Activated naive CD8-positive, alpha-beta T cell (primary cell): ENCODE measurements around the gene GMEB2.
"Not testable (repeated sequence)": the region's sequence is repeated elsewhere in the genome, so short reads cannot be mapped to it uniquely, and the experiment has no call there.

Source experiments
- H3K27ac Mint-ChIP-seq: one replicate; pipeline ENCODE4 v1.8.0; 2021; ENCODE audit warnings: mixed read lengths
- H3K27me3 Mint-ChIP-seq: one replicate; pipeline ENCODE4 v1.8.0; 2021; ENCODE audit warnings: mixed read lengths
- H3K36me3 Mint-ChIP-seq: one replicate; pipeline ENCODE4 v1.8.0; 2021; ENCODE audit warnings: mixed read lengths
- H3K4me1 Mint-ChIP-seq: one replicate; pipeline ENCODE4 v1.8.0; 2021; ENCODE audit warnings: low read depth, mixed read lengths
- H3K4me3 Mint-ChIP-seq: one replicate; pipeline ENCODE4 v1.8.0; 2021; ENCODE audit warnings: mild to moderate bottlenecking, mixed read lengths
- H3K9me3 Mint-ChIP-seq: one replicate; pipeline ENCODE4 v1.8.0; 2021; ENCODE audit warnings: low read depth, mixed read lengths

GMEB2 gene

DNA sequence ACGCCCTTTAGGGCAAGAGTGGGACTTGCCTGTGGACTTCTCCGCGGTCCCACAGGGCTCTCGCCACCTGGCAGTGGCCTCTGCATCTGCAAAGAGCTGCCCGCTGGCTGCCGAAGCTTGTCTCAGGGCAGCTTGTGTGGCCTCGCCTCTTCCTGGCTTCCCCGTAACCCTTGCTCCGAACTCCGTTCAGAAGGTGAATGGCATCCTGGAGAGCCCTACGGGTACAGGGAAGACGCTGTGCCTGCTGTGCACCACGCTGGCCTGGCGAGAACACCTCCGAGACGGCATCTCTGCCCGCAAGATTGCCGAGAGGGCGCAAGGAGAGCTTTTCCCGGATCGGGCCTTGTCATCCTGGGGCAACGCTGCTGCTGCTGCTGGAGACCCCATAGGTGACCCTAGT lies 34.2 kb upstream of the GMEB2 start:
- no peak overlapping the region for H3K27ac Mint-ChIP-seq
- no peaks in the 10 kb centered on the region for H3K36me3 Mint-ChIP-seq
- H3K4me1 Mint-ChIP-seq, result peaks cover 14% of the 10 kb centered on the region
- no peaks in the 10 kb centered on the region for H3K9me3 Mint-ChIP-seq
- H3K27me3 Mint-ChIP-seq, result no peaks in the 10 kb centered on the region
- H3K4me3 Mint-ChIP-seq, result no peak overlapping the region

DNA sequence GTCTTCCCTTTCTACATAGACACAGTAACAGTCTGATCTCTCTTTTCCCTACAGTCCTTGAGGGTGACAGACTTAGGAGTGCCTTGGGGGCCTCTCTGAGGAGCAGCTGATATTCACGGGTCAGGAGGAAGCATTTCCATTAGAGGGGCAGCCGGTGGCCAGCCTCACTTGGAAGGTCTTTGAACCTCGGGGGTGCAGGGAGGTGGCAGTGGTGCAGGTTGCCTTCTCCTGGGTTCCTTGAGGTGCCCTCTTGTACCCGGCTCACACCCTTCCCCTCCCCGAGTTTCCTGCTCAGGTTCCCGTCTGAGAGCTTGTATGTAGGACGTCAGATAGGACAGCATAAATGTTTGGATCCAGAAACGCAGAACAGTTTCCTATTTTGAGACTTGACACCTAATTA lies 33.7 kb upstream of the GMEB2 start:
- H3K4me1 Mint-ChIP-seq, result peaks cover 14% of the 10 kb centered on the region
- no peaks in the 10 kb centered on the region for H3K27me3 Mint-ChIP-seq
- H3K4me3 Mint-ChIP-seq, result peak overlapping the region; percentile 97
- H3K9me3 Mint-ChIP-seq, result no peaks in the 10 kb centered on the region
- no peak overlapping the region for H3K27ac Mint-ChIP-seq
- no peaks in the 10 kb centered on the region for H3K36me3 Mint-ChIP-seq

DNA sequence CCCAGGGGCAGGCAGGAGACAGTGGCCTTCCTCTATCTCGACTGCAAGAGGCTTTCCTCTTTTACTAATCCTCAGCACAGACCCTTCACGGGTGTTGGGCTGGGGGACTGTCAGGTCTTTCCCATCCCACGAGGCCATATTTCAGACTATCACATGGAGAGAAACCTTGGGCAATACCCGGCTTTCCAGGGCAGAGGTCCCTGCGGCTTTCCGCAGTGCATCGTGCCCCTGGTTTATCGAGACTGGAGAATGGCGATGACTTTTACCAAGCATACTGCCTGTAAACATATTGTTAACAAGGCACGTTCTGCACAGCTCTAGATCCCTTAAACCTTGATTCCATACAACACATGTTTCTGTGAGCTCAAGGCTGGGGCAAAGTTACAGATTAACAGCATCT lies 33.3 kb upstream of the GMEB2 start:
- H3K27ac Mint-ChIP-seq, H3K36me3 Mint-ChIP-seq, H3K27me3 Mint-ChIP-seq, H3K9me3 Mint-ChIP-seq: not testable (repeated sequence)
- Mint-ChIP-seq H3K4me3 (peak overlapping the region; percentile 97), H3K4me1 (peaks cover 14% of the 10 kb centered on the region)

DNA sequence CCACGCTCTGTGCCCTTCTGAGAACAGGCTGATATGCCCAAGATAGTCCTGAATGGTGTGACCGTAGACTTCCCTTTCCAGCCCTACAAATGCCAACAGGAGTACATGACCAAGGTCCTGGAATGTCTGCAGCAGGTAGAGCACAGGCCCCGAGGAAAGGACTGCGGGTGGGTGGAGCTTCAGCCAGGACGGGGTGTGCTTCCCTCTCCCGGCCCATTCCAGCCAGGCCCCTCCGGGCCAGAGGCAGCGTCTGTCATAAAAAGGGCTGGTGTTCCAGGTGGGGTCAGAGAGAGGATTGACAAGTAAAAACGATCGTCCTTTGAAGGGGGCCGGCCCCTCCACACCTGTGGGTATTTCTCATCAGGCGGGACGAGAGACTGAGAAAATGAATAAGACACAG lies 32.5 kb upstream of the GMEB2 start:
- H3K27me3 Mint-ChIP-seq, result no peaks in the 10 kb centered on the region
- H3K4me1 Mint-ChIP-seq, result peaks cover 20% of the 10 kb centered on the region
- H3K27ac Mint-ChIP-seq, result no peak overlapping the region
- H3K36me3 Mint-ChIP-seq, result no peaks in the 10 kb centered on the region
- H3K9me3 Mint-ChIP-seq, result no peaks in the 10 kb centered on the region
- H3K4me3 Mint-ChIP-seq, result peak overlapping the region; percentile 97

DNA sequence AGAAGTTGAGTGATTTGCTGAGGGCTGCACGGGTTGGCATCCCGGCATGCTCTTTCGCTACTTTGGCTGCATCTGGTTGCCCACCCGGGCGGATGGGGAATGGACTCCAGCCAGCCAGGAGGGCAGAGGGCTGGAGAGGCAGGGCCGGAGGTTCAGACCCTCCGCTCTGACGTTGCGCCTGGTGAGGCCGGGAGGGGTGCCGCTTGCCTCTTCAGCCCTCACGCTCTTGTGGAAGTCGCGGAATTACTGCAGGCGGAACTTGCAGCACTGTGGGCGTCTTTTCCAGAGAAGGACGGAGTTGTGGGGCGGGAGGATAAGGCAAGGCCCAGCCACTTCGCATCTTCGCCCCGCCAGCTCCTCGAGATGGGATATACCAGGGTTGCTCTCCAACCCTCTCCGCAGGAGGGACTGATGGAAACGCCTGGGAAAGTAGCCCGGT lies 31.9 kb upstream of the GMEB2 start:
- Mint-ChIP-seq H3K4me3 (peak overlapping the region; percentile 97), H3K36me3 (no peaks in the 10 kb centered on the region), H3K4me1 (peaks cover 26% of the 10 kb centered on the region), H3K27ac (peak overlapping the region; percentile 94), H3K9me3 (no peaks in the 10 kb centered on the region), H3K27me3 (no peaks in the 10 kb centered on the region)

DNA sequence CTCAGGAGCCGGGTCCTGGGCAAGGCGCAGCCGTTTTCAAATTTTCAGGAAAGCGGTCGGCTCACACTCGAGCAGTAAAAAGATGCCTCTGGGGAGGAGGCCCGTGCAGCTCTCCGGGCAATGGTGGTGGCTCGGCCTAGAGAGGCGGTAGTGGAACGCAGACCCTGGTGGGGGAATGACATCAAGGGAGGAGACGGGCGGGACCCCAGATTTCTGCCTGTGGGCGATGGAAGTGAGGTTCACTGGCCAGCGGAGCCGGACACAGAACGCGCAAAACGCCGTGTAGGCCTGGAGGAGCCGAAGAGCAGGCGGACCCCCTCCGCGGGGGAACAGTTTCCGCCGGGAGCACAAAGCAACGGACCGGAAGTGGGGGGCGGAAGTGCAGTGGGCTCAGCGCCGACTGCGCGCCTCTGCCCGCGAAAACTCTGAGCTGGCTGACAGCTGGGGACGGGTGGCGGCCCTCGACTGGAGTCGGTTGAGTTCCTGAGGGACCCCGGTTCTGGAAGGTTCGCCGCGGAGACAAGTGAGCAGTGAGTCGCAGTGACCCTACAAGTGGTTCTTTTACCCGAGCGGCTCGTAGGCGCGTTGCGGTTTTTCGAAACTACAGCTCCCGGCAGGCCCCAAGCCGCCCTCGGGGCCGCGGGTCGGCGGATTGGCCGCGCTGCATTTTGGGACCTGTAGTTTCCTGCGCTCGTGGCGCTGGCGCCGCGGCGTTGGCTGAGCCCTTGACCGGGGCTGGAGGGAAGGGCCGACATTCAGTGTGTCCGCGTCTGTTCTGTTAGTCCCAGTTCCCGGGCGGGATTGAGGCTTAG lies 31.2 kb upstream of the GMEB2 start, which contains the start of gene RTEL1:
Gene RTEL1 (plus strand): TSS at position 376 of the 812 bp plus-strand sequence. CDS start 1,091 bp downstream, outside the sequence.
- no peaks in the 10 kb centered on the region for H3K36me3 Mint-ChIP-seq
- H3K4me1 Mint-ChIP-seq, result peaks cover 27% of the 10 kb centered on the region
- H3K27ac Mint-ChIP-seq, result peak within 1 kb of the TSS; percentile 94
- peak within 1 kb of the TSS; percentile 97 for H3K4me3 Mint-ChIP-seq
- H3K9me3 Mint-ChIP-seq, result no peaks in the 10 kb centered on the region
- H3K27me3 Mint-ChIP-seq, result no peaks in the 10 kb centered on the region

DNA sequence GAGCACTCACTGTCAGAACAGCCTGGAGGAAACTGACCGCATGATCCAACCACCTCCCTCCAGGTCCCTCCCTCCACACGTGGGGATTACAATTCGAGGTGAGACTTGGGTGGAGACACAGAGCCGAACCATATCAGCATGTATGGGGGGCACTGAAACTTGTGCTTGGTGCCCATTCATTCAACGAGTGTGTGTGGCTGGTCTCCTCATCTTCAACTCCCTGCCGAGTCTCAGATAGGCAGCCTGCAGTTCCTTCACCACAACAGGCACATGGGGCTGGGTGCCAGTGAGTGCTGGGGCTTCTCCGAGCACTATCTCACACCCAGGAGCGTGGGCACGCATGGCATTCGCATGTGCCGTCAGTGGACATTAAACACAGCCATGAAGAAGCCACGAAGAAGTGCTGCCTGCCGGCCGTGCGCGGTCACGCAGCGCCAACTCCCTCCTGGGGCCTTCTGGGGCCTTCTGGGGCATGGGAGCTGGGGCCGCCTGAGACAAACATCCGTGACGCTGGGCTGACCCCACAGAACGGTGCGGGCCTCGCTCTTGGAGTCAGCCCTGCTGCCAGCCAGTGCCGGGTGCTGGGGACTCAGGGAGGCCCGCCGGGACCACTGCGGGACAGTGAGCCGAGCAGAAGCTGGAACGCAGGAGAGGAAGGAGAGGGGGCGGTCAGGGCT lies 30.5 kb upstream of the GMEB2 start:
- no peaks in the 10 kb centered on the region for H3K9me3 Mint-ChIP-seq
- H3K4me3 Mint-ChIP-seq, result peak overlapping the region; percentile 97
- H3K27ac Mint-ChIP-seq, result peak overlapping the region; percentile 94
- no peaks in the 10 kb centered on the region for H3K27me3 Mint-ChIP-seq
- H3K36me3 Mint-ChIP-seq, result no peaks in the 10 kb centered on the region
- H3K4me1 Mint-ChIP-seq, result peaks cover 27% of the 10 kb centered on the region

DNA sequence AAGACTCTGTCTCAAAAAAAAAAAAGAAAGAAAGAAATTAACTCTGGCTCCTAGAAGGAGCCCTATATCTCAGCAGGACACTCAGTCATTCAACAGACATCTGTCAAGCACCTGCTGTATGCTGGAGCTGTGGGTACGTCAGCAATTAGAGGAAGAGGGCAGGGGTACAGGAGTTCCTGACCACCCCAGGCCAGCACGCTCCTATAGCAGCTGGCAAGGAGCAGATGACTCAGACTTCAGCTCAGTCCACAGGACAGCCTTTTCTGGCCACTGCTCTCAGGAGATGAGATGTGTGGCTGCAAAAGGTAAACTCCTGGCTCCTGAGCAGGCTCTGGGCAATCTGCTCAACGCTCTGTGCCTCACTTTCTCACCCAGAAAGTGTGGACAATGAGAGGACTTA lies 29.6 kb upstream of the GMEB2 start:
- H3K36me3 Mint-ChIP-seq, result no peaks in the 10 kb centered on the region
- peak overlapping the region; percentile 55 for H3K4me3 Mint-ChIP-seq
- no peaks in the 10 kb centered on the region for H3K27me3 Mint-ChIP-seq
- H3K4me1 Mint-ChIP-seq, result peaks cover 30% of the 10 kb centered on the region
- H3K27ac Mint-ChIP-seq, result no peak overlapping the region
- no peaks in the 10 kb centered on the region for H3K9me3 Mint-ChIP-seq

DNA sequence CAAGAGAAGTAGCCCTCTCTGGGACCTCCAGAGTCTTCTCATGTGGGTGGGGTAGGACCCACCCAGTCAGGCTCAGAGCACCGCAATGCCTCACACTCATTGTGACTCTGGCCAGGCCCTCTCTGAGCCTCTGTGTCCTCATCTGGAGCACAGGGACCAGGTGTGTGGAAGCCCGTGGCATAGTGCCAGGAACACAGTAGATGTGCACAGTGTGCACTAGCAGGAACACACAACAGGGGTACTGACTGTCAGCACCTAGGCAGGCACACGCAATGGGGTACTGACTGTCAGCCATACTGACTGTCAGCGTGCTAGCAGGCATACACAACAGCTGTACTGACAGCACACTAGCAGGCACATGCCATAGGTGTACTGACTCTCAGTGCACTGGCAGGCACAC lies 28.3 kb upstream of the GMEB2 start:
- no peak overlapping the region for H3K27ac Mint-ChIP-seq

DNA sequence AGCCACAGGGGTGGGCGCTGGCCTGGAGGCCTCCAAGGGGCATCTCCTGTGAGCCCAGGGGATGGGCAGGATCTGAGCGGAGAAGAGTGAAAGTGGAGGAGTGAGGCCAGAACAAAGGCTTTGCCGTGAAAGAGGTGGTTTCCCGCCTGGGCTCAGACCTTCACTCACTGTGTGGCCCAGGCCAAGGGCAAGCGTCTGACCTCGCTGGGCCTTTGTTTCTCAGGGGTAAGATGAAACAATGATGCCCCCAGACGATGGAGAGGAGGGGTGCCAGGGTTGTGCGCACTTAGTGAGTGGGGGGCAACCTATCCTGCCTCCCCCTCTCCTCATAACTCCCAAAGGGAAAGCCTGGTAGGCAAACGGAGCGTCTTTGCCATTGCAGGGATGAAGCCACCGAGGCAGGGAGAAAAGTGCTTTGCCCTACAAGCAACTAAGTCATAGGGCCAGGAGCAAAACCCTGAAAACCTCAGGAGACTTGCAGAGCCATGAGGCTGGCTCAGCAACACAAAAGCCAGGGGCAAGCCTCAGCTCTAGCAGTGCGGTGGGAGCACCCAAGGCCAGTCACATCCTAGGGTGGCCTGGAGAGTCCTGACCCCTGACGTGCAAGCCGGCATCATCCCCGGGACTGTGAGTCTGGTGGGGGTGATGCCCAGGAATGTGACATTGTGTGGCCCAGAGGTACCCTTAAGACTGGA lies 27.2 kb upstream of the GMEB2 start:
- Mint-ChIP-seq H3K4me1 (peaks cover 28% of the 10 kb centered on the region), H3K27ac (peak overlapping the region; percentile 82), H3K4me3 (peak overlapping the region; percentile 75), H3K27me3 (no peaks in the 10 kb centered on the region), H3K9me3 (no peaks in the 10 kb centered on the region), H3K36me3 (no peaks in the 10 kb centered on the region)

More for the DNA sequence above, 28.3 kb upstream of the GMEB2 start:
- peaks cover 36% of the 10 kb centered on the region for H3K4me1 Mint-ChIP-seq
- no peak overlapping the region for H3K4me3 Mint-ChIP-seq
- no peaks in the 10 kb centered on the region for H3K27me3 Mint-ChIP-seq
- no peaks in the 10 kb centered on the region for H3K9me3 Mint-ChIP-seq
- H3K36me3 Mint-ChIP-seq, result no peaks in the 10 kb centered on the region

DNA sequence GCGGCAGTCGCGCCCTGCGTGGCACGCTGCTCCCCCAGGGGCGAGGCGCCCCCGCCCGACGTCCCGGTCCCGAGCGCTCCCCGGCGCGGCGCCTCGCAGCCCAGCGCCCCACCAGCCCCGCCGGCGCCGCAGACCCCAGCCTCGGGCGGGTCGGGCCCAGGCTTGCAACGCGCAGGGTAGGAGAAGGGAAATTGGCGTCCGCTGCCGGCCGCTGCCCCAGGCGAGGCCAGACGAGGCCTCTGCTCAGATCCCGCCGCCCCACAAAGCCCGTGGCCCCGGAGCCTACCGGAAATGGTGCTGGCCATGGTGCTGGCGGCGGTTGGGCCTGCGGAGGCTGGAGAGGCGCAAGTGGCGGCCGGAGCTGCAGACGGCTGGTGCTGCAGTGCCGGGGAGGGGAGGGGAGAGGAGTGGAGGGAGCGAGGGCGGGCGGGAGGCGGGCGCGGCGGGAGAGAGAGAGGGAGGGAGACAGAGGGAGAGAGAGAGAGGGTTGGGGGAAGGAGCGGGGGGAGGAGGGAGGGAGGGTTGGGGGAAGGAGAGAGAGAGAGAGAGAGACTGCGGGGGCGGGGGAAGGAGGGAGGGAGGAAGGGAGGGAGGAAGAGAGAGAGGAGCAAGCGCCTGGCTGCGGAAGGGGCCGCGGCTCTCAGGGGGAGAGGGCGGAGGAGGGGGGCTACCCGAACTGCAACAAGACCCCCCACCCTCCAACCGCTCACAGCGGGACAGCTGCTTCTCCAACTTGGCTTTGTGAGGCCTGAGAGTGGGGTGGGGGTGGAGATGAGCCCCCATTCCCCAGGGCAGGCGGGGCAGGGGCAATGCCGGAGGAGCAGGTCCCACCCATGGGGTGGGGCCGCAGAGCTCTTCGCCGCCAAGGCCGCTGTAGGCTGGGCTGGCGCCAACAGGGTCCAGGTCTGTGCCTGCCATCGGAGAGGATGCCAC lies 26.4 kb upstream of the GMEB2 start, which contains the start of gene STMN3:
Gene STMN3 (minus strand): TSS at position 384 of the 933 bp plus-strand sequence. CDS start 79 bp downstream, at position 305.
- Mint-ChIP-seq H3K27ac (peak within 1 kb of the TSS; percentile 82), H3K9me3 (no peaks in the 10 kb centered on the region), H3K4me3 (peak within 1 kb of the TSS; percentile 75), H3K36me3 (no peaks in the 10 kb centered on the region), H3K27me3 (no peaks in the 10 kb centered on the region), H3K4me1 (peaks cover 28% of the 10 kb centered on the region)

DNA sequence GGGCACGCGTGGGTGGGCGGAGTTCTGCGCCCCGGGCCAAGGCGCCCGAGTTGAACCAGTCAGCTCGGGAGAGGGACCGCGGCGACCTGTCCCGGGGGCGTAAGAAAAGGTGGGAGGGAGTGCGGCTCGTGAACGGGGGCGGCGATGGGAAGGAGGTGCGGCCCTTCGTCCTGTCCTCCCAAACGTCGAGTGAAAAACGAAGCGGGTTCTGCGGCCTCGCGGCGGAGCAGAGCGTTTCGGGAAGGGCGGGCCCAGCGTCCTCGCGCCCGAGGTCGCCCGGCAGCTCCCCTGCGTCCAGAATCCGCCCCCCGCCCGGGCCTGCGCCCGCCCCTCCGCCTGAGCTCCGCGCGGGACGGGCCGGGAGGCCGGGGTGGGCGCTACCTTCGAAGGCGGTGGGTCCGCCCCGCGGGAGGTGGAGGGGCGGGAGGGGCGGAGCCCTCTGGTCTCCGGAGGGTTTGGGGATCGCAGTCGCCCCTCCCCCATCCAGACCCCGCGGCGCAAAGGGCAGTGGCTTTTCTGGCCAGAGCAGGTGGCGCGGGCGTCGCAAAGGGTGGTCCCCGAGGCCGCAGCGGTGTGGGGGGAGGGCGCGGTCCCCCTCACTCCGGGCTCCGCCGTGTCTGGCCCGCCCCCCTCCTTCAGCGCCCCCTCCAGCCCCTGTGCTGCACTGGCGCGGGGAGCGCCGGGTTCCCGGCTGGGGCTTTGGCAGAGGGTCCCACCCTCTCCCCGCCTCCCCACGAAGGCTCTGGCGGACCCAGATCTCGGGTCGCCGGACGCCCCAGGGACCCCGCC lies 25.5 kb upstream of the GMEB2 start:
- peak overlapping the region; percentile 57 for H3K4me3 Mint-ChIP-seq
- H3K9me3 Mint-ChIP-seq, result no peaks in the 10 kb centered on the region
- peaks cover 24% of the 10 kb centered on the region for H3K4me1 Mint-ChIP-seq
- no peaks in the 10 kb centered on the region for H3K27me3 Mint-ChIP-seq
- no peaks in the 10 kb centered on the region for H3K36me3 Mint-ChIP-seq
- no peak overlapping the region for H3K27ac Mint-ChIP-seq

DNA sequence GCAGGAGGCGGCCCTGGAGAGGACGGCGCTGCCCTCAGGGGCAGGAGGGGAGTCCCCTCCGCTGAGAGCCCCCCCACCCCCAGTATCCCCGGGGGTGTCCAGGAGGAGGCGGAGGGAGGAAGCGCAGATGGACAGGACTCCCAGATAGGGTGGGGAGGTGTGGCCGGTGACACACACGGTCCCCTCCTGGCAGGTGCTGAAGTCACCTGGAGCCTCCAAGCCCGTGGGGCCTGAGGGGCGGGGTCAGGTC lies 25.0 kb upstream of the GMEB2 start:
- Mint-ChIP-seq H3K27me3 (no peaks in the 10 kb centered on the region), H3K27ac (peak overlapping the region; percentile 84), H3K9me3 (no peaks in the 10 kb centered on the region), H3K4me1 (peaks cover 22% of the 10 kb centered on the region), H3K36me3 (no peaks in the 10 kb centered on the region), H3K4me3 (peak overlapping the region; percentile 87)

DNA sequence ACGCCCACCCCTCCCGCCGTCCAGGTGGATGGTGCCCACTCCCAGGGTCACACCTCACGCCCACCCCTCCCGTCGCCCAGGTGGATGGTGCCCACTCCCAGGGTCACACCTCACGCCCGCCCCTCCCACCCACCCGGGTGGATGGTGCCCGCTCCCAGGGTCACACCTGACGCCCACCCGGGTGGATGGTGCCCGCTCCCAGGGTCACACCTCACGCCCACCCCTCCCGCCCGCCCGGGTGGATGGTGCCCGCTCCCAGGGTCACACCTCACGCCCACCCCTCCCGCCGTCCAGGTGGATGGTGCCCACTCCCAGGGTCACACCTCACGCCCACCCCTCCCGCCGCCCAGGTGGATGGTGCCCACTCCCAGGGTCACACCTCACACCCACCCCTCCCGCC lies 23.6 kb upstream of the GMEB2 start:
- not testable (repeated sequence) for H3K36me3 Mint-ChIP-seq, H3K9me3 Mint-ChIP-seq, H3K27ac Mint-ChIP-seq, H3K4me3 Mint-ChIP-seq, H3K27me3 Mint-ChIP-seq
- H3K4me1 Mint-ChIP-seq, result peaks cover 24% of the 10 kb centered on the region
